HG03571 (cell line): ENCODE results near the gene HCLS1.
"Not testable (repeated sequence)": the region's sequence is repeated elsewhere in the genome, so short reads cannot be mapped to it uniquely, and the experiment has no call there.

ENCODE experiments used
- ATAC-seq: cut with Tn5 transposase; IDR thresholded peaks from one replicate; pipeline ENCODE4 v1.9.1; 2021; ENCODE audit not compliant: unreplicated experiment

HCLS1 gene

GRCh38 chr3:121599900-121600299, 60.8 kb downstream of the HCLS1 start:
- ATAC-seq: not testable (repeated sequence)

GRCh38 chr3:121598564-121598963, 62.1 kb downstream of the HCLS1 start:
- ATAC-seq: no peak

- no peak for ATAC-seq
Observed at GRCh38 chr3:121595765-121596406, 64.8 kb downstream of the HCLS1 start.

GRCh38 chr3:121594850-121595249, 65.9 kb downstream of the HCLS1 start:
- no peak for ATAC-seq

GRCh38 chr3:121593806-121594205, 66.9 kb downstream of the HCLS1 start:
- not testable (repeated sequence) for ATAC-seq

- ATAC-seq: no peak
Observed at GRCh38 chr3:121592856-121593702, 67.6 kb downstream of the HCLS1 start, which contains the start of gene FBXO40. TSS of gene FBXO40 (plus strand) at chr3:121593379. CDS start at chr3:121620576, 27,197 bp downstream.

GRCh38 chr3:121584418-121584817, 76.3 kb downstream of the HCLS1 start:
- ATAC-seq: no peak

- ATAC-seq: no peak
Observed at GRCh38 chr3:121581691-121582090, 79.0 kb downstream of the HCLS1 start.
